Neural progenitor cell (in vitro differentiated cells): ENCODE measurements around the gene PRRC2C.

Experiments
- EZH2phosphoT487 ChIP-seq: fragments of 200-600 bp; sonication (generic); IDR thresholded peaks from 2 replicates; pipeline ENCODE4 v1.6.1; 2017; ENCODE audit warnings: antibody characterized with exemption
- TF ChIP-seq, protein P1 (sequence below): fragments of 200-600 bp; sonication (generic); IDR thresholded peaks from 2 replicates; pipeline ENCODE4 v1.5.1; 2017; ENCODE audit warnings: antibody characterized with exemption, mild to moderate bottlenecking

DNA sequence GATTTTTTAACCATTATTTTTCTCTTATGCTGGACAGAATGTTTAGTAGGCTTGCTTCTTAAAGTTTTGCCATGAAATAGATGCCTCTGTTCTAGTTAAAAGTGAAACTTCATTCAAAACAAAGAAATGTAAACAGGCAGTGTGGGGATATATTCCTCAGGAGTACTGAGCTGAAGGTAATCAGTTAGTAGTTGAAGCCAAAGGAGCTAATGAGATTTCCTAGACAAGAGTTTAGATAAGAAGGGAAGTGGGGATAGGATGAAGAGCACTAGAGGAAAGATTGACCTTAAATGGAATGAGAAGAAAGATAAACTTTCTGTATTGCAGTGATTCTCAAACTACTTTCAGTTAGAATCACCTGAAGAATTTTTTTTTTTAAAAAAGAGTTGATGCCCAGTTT, 23.9 kb downstream of the PRRC2C start:
- TF ChIP-seq EZH2phosphoT487, result no peak
- TF ChIP-seq, protein P1, sequence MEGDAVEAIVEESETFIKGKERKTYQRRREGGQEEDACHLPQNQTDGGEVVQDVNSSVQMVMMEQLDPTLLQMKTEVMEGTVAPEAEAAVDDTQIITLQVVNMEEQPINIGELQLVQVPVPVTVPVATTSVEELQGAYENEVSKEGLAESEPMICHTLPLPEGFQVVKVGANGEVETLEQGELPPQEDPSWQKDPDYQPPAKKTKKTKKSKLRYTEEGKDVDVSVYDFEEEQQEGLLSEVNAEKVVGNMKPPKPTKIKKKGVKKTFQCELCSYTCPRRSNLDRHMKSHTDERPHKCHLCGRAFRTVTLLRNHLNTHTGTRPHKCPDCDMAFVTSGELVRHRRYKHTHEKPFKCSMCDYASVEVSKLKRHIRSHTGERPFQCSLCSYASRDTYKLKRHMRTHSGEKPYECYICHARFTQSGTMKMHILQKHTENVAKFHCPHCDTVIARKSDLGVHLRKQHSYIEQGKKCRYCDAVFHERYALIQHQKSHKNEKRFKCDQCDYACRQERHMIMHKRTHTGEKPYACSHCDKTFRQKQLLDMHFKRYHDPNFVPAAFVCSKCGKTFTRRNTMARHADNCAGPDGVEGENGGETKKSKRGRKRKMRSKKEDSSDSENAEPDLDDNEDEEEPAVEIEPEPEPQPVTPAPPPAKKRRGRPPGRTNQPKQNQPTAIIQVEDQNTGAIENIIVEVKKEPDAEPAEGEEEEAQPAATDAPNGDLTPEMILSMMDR, result no peak
